Lower lobe of right lung (tissue), 2 donors: ENCODE results near the gene PDCL2. TPM values are rescaled to one million over a fixed set of nuclear protein-coding genes. Genes with fewer than 3 reads are reported as not detected.

Source experiments
- ATAC-seq, 2 donors: fragments of 200-7000 bp; cut with Tn5 transposase; one replicate each; pipeline ENCODE4 v1.9.1; 2020 to 2022; ENCODE audit warnings: mild to moderate bottlenecking in 2 of 2, moderate library complexity in 2 of 2
- DNase-seq: peaks from one replicate; pipeline ENCODE4 v3.0.0-alpha.2; 2020
- H3K27ac ChIP-seq: fragments of 200-600 bp; one replicate; pipeline ENCODE4 v1.8.0; 2022
- H3K27me3 ChIP-seq: fragments of 200-600 bp; one replicate; pipeline ENCODE4 v1.8.0; 2022; ENCODE audit warnings: low read depth
- H3K36me3 ChIP-seq: fragments of 200-600 bp; one replicate; pipeline ENCODE4 v1.8.0; 2022; ENCODE audit warnings: mild to moderate bottlenecking
- H3K4me1 ChIP-seq: fragments of 200-600 bp; one replicate; pipeline ENCODE4 v1.8.0; 2022
- H3K4me3 ChIP-seq: fragments of 200-600 bp; one replicate; pipeline ENCODE4 v1.8.0; 2022; ENCODE audit warnings: mild to moderate bottlenecking
- H3K9me3 ChIP-seq: fragments of 200-600 bp; one replicate; pipeline ENCODE4 v1.8.0; 2022
- CTCF ChIP-seq: fragments of 200-600 bp; IDR thresholded peaks from one replicate; pipeline ENCODE4 v1.8.0; 2022; ENCODE audit warnings: antibody characterized with exemption, mild to moderate bottlenecking
- intact Hi-C: fragments of 100-400 bp; cut with DNase I; formaldehyde crosslinking; loops from one replicate; pipeline ENCODE4 v1.11.0; 2022
- total RNA-seq: library from RNA; stranded (reverse); fragmentation: NEBNext Ultra II Directional; extraction: Animal tissue kit (Norgen Biotek cat#: 25700); gene quantifications from one replicate; pipeline ENCODE4 v1.2.1, GENCODE V29; 2021
- donor health status: DM: no; HTN: yes; CAD: no; lungs with severe emphysema.

The PDCL2 gene
- total RNA-seq, 1 donor from 2014 or later, result not detected

- no peak overlapping the region for H3K4me3 ChIP-seq
- peaks cover 21% of the 10 kb centered on the region for H3K9me3 ChIP-seq
- H3K27me3 ChIP-seq, result no peaks in the 10 kb centered on the region
- no peak overlapping the region for H3K27ac ChIP-seq
- no peak for TF ChIP-seq CTCF
- H3K36me3 ChIP-seq, result no peaks in the 10 kb centered on the region
- intact Hi-C loops, result no loop called here
- H3K4me1 ChIP-seq, result no peaks in the 10 kb centered on the region
- no peak for DNase-seq
- ATAC-seq, result no peak
Measured at GRCh38 chr4:55578341-55579010, 13.6 kb downstream of the PDCL2 start.

DNA sequence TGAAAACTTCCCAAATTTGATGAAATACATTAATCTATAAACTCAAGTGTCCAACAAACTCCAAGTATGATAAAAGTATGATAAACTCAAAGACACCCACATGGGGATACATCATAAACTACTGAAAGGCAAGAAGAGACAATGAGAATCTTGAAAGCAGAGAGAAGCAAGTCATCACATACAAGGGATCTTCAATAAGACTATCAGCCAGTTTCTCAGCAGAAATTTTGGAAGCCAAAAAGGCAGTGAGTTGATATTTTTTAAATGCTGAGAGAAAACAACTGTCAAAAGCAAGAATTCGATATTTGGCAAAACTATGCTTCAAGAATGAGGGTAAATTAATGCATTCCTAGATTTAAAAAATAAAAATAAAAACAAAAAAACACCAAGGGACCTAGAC is 16.5 kb downstream of the PDCL2 start:
- no peak overlapping the region for H3K4me3 ChIP-seq
- TF ChIP-seq CTCF, result no peak
- peaks cover 15% of the 10 kb centered on the region for H3K9me3 ChIP-seq
- DNase-seq (no peak), ATAC-seq (no peak)
- H3K4me1 ChIP-seq, result no peaks in the 10 kb centered on the region
- no peak overlapping the region for H3K27ac ChIP-seq
- no peaks in the 10 kb centered on the region for H3K36me3 ChIP-seq
- intact Hi-C loops, result no loop called here
- H3K27me3 ChIP-seq, result no peaks in the 10 kb centered on the region

DNA sequence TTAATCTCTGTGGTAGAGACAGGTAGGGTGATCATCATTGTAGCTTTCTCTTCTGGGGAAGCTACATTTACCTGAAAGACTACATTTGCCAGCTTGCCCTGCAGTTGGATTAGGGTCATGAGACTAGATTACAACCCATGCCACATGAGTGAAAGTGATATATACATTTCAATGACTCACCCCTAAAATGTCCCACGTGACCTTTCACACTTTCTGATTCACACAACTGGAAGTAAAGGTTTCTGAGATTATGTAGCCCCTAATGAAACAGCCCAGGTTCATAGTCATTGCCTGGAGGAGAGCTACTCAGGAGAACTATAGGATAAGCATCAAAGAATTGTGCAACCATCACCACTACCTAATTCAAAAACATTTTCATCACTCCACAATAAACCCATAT is 17.8 kb downstream of the PDCL2 start:
- H3K27me3 ChIP-seq, result no peaks in the 10 kb centered on the region
- intact Hi-C loops, result no loop called here
- no peaks in the 10 kb centered on the region for H3K36me3 ChIP-seq
- H3K4me1 ChIP-seq, result no peaks in the 10 kb centered on the region
- no peak overlapping the region for H3K4me3 ChIP-seq
- no peak overlapping the region for H3K27ac ChIP-seq
- peaks cover 15% of the 10 kb centered on the region for H3K9me3 ChIP-seq
- no peak for ATAC-seq
- no peak for DNase-seq
- no peak for TF ChIP-seq CTCF

DNA sequence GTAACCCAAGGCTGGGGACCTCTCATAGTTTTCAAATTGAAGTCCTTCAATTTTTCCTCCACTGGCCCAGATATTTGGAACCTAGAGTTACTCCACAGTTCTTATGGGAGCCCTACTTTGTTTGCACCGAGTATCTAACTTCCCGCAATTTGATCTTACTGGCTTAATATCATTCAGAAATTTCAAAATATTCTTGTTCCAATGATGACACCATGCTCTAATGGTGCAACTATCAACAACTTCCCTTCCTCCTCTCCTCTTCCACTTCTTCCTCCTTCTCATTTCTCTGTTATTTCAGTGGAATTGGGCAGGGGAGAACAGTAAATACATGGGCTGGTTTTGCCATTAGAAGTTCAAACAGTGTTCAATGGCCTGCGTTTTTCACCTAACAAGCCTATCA is 20.2 kb downstream of the PDCL2 start:
- DNase-seq, result no peak
- intact Hi-C loops, result no loop called here
- Histone ChIP-seq H3K27me3 (no peaks in the 10 kb centered on the region), H3K27ac (no peak overlapping the region), H3K4me3 (no peak overlapping the region), H3K9me3 (peaks cover 12% of the 10 kb centered on the region), H3K36me3 (no peaks in the 10 kb centered on the region), H3K4me1 (no peaks in the 10 kb centered on the region)
- ATAC-seq, result no peak
- TF ChIP-seq CTCF, result no peak

- DNase-seq (no peak), ATAC-seq (no peak)
- Histone ChIP-seq H3K27ac (no peak overlapping the region), H3K27me3 (no peaks in the 10 kb centered on the region), H3K36me3 (no peaks in the 10 kb centered on the region), H3K4me1 (no peaks in the 10 kb centered on the region), H3K9me3 (no peaks in the 10 kb centered on the region), H3K4me3 (no peak overlapping the region)
- no peak for TF ChIP-seq CTCF
- intact Hi-C loops, result no loop called here
Measured at GRCh38 chr4:55568905-55569504, 23.0 kb downstream of the PDCL2 start.
